Neural progenitor cell (in vitro differentiated cells): ENCODE results near the gene SLC7A1.

Source experiments
- CTCF ChIP-seq: fragments of 200-600 bp; sonication (generic); IDR thresholded peaks from 2 replicates; pipeline ENCODE4 v1.5.1; 2017; ENCODE audit warnings: antibody characterized with exemption, mild to moderate bottlenecking
- EZH2 ChIP-seq: fragments of 200-600 bp; sonication (generic); IDR thresholded peaks from 2 replicates; pipeline ENCODE4 v1.6.1; 2017; ENCODE audit warnings: antibody characterized with exemption, mild to moderate bottlenecking, moderate library complexity
- EZH2phosphoT487 ChIP-seq: fragments of 200-600 bp; sonication (generic); IDR thresholded peaks from 2 replicates; pipeline ENCODE4 v1.6.1; 2017; ENCODE audit warnings: antibody characterized with exemption

GRCh38 chr13:29493796-29494195 is 101.7 kb downstream of the SLC7A1 start:
- TF ChIP-seq CTCF = no peak
- TF ChIP-seq EZH2 = no peak
- TF ChIP-seq EZH2phosphoT487 = no peak
